HK-2 (cell line): ENCODE measurements around the gene EXOC3L1.

ENCODE experiments used
- DNase-seq: peaks from one replicate; pipeline ENCODE4 v3.0.0-alpha.2; 2018; ENCODE audit not compliant: unreplicated experiment

The EXOC3L1 gene

GRCh38 chr16:67198238-67198734, 8.3 kb upstream of the EXOC3L1 start:
- no peak for DNase-seq

GRCh38 chr16:67197704-67198103, 7.8 kb upstream of the EXOC3L1 start:
- DNase-seq = no peak

GRCh38 chr16:67196881-67197280, 6.9 kb upstream of the EXOC3L1 start:
- no peak for DNase-seq

GRCh38 chr16:67195676-67196075, 5.7 kb upstream of the EXOC3L1 start:
- DNase-seq = no peak

- DNase-seq = no peak
Observed at GRCh38 chr16:67194260-67194659, 4.3 kb upstream of the EXOC3L1 start.

- no peak for DNase-seq
Observed at GRCh38 chr16:67193536-67193935, 3.6 kb upstream of the EXOC3L1 start.

- no peak for DNase-seq
Observed at GRCh38 chr16:67192781-67193361, 2.9 kb upstream of the EXOC3L1 start.

GRCh38 chr16:67191995-67192681, 2.2 kb upstream of the EXOC3L1 start, which contains the start of gene E2F4:
TSS of gene E2F4 (plus strand) at chr16:67192155. CDS start at chr16:67192228, 73 bp downstream.
- DNase-seq = peak; percentile 90

- DNase-seq = no peak
Observed at GRCh38 chr16:67191411-67191994, 1.6 kb upstream of the EXOC3L1 start.

GRCh38 chr16:67190448-67191399, 788 bp upstream of the EXOC3L1 start:
- no peak for DNase-seq

- no peak for DNase-seq
Observed at GRCh38 chr16:67188798-67189197, 1.1 kb downstream of the EXOC3L1 start.

GRCh38 chr16:67188323-67188722, 1.6 kb downstream of the EXOC3L1 start:
- DNase-seq = no peak

- no peak for DNase-seq
Observed at GRCh38 chr16:67187175-67187890, 2.6 kb downstream of the EXOC3L1 start.

GRCh38 chr16:67186550-67186950, 3.4 kb downstream of the EXOC3L1 start:
- peak; percentile 71 for DNase-seq

GRCh38 chr16:67185651-67186134, 4.2 kb downstream of the EXOC3L1 start:
- no peak for DNase-seq

GRCh38 chr16:67184995-67185650, 4.8 kb downstream of the EXOC3L1 start:
- peak; percentile 92 for DNase-seq

GRCh38 chr16:67184453-67184994, 5.4 kb downstream of the EXOC3L1 start:
- no peak for DNase-seq

- peak; percentile 94 for DNase-seq
Observed at GRCh38 chr16:67183627-67184452, 6.1 kb downstream of the EXOC3L1 start, which contains the start of gene MATCAP1. TSS of gene MATCAP1 (minus strand) at chr16:67183963. CDS start at chr16:67180610, 3,353 bp downstream.

- DNase-seq = no peak
Observed at GRCh38 chr16:67183284-67183626, 6.7 kb downstream of the EXOC3L1 start.
